ENCODE measurements around the gene PAXIP1.

PAXIP1 gene

DNA sequence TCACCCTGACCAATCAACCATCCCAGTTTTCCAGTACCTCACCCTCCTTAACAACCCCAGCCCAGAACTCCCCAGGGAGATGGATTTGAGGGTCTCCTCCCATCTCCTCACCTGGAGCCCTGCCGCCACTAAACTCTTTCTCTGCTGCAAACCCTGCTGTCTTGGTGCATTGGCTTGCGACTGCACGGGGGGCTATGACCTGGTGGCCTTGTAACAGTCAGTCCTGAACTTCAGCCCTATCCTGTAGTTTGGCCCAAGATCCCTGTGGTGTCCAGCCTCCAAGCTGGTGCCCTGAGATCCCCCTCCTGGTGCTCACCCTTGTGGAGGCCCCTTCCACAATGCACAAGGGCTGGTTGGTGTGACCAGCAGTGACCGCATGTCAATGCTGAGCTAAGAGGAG, 91.9 kb downstream of the PAXIP1 start:
- DNase-seq: no peak

GRCh38 chr7:154910125-154910524, 92.8 kb downstream of the PAXIP1 start:
- no peak for DNase-seq

- DNase-seq: no peak
Measured at GRCh38 chr7:154909241-154910105, 93.5 kb downstream of the PAXIP1 start.

DNA sequence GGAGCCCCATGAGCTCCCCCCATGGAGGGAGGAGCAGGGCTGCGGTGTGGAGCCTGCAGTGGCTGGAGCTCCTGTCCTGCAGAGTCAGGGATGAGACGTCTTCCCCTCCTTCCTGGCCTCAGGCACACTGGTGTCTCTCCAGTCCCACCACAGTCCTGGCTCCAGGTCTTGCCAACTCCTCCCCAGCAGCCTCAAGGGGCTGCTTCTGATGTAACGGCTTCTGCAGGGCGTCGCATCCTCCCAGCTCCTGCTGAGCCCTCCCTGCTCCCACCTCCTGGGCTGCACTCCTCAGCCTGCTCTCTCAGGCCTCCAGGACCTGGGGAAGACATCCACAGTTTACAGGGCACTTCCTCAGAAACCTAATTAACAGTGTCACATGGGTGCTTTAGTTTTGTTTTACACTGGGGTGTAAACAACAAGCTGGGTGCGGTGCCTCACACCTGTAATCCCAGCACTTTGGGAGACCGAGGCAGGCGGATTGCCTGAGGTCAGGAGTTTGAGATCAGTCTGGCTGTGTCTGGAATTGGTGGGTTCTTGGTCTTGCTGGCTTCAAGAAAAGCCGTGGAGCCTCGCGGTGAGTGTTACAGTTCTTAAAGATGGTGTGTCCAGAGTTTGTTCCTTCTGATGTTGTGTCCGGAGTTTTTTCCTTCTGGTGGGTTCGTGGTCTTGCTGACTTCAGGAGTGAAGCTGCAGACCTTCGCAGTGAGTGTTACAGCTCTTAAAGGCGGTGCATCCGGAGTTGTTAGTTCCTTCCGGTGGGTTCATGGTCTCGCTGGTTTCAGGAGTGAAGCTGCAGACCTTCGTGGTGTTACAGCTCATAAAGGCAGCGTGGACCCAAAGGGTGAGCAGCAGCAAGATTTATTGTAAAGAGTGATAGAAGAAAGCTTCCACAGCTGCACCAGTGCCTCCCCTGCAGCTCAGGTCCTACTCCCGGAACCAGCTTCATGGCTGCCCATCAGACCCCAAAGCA, 95.0 kb downstream of the PAXIP1 start:
- no peak for DNase-seq

DNA sequence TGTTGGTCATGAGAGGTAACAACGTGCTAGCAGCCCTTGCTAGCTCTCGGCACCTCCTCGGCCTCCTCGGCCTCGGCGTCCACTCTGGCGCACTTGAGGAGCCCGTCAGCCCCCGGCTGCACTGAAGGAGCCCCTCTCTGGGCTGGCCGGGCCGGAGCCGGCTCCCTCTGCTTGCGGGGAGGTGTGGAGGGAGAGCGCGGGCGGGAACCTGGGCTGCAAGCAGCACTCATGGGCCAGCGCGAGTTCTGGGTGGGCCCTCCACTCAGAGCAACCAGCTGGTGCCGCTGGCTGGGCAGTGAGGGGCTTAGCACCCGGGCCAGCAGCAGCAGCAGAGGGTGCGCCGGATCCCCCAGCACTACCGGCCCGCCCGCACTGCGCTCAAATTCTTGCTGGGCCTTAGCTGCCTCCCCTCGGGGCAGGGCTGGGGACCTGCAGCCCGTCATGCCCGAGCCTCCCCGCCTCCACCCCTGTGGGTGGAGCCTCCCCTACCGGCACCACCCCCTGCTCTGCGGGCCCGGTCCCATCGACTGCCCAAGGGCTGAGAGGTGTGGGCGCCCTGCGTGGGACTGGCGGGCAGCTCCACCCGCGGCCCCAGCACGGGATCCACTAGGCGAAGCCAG, 96.1 kb downstream of the PAXIP1 start:
- DNase-seq: no peak

DNA sequence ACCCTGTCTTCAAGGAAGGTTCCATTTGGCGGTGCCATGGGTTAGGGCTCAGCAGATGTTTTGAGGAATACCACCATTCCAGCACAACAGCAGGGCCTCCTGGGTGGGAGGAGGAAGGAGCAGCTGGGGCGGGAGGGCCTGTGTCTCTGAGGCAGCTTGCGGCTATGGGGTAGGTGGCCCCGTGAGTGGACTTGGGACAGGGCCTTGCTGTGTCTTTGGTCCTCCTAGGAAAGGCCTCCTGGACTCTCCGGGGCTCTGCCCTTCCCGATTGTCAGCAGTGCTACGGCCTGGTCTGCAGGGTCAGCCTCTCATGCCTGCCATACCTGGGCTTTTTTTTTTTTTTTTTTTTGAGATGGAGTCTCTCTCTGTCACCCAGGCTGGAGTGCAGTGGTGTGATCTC, 96.7 kb downstream of the PAXIP1 start:
- DNase-seq: no peak

- no peak for DNase-seq
Measured at GRCh38 chr7:154905615-154906014, 97.3 kb downstream of the PAXIP1 start.

GRCh38 chr7:154905146-154905545, 97.8 kb downstream of the PAXIP1 start:
- DNase-seq: no peak

DNA sequence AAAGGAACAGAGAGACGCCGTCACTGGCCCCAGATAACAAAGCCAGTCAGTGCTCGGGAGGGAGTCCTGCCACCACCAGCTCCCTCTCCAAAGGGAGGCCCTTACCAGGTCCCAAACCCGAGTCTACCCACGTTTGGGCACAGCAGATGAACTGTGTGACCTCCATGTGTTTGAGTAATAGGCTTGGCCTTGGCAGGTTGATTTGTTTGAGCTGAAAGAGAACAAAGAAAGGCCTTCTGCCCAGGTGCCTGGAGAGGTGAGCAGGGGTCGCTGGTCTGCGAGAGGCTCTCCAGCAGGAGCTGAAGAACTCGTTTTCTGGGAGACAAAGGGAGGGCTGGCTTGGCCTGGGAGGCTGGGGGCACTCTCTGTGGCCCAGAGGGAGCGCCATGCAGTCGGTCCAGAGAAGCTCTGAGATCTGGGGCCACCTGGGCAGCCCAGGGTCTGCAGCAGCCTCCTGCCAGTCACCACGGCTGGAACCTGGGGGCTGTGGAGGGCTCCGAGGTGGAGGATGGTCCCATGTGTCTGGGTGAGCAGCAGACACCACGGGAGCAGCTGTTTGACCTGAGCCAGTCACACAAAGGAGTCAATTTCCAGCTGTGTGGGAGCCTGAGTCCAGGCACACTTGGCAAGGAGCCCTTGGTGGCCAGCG, 99.7 kb downstream of the PAXIP1 start:
- no peak for DNase-seq

GRCh38 chr7:154902600-154903082, 100.3 kb downstream of the PAXIP1 start:
- no peak for DNase-seq

DNA sequence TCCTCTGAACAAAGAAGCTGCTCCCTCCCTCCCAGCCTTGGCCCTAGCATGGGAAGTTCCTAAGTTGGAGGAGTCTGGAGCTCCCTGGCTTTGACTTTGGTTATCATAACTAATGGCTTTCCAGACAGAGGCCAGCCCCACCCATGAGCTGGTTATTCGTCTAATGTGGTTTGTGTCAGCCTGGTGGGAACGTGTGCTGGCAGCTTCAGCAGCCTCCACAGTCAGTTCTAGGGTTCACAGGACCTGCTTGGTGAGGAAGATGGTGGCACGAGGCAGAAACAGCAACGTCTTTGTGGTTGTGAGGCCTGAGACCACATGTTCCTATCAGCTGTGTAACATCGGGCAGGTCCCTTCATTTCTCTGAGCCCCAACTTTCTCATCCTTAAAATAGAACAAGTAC, 103.1 kb downstream of the PAXIP1 start:
- DNase-seq: no peak

- DNase-seq: no peak
Measured at GRCh38 chr7:154898973-154899855, 103.7 kb downstream of the PAXIP1 start.

DNA sequence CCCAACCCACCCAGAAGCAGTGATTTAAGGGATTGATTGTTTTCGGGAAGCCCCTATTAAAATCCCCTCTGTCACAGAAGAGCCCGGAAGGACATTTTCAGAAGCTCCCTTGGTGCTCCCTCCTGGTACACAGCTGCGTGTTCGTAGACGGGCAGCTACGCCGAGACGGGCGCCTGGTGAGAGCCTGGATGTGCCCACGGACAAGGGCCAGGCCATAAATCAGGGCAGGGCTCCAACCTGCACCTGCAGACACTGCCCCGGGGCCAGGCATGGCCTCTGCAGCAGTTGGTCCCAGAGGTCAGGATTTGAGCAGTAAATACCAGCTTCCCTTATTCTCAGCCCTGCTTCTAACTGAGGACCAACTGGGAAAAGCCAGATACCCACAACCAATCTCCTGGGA, 106.8 kb downstream of the PAXIP1 start:
- DNase-seq: no peak

All from CD4-positive, alpha-beta T cell treated with Interleukin-17A for 1 hour (primary cell).